ENCODE data around the gene FBXW9.

DNA sequence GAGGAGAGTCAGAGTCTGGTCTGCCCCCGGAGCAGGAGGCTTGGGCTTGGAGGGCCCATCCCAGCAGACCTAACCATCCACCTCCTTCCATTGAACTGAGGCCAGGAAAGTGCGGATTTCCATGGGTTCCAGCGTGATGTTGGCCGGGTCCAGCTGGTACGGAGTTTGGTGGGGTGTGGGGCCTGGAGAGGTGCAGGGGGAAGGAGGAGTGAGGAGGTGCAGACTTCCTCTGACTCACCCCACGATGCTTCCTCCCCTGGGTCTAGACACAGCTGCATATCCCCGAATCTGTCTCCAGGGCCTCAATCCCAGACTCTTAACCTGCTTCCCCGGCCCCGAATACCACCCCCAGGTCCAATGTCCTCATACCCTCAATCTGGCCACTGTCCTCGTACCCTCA, 49.9 kb downstream of the FBXW9 start:
- TF ChIP-seq EZH2 (IDR thresholded peaks at IDR 0.05; ENCODE audit: low read depth, low read length, severe bottlenecking): no peak
- TF ChIP-seq, protein P1, sequence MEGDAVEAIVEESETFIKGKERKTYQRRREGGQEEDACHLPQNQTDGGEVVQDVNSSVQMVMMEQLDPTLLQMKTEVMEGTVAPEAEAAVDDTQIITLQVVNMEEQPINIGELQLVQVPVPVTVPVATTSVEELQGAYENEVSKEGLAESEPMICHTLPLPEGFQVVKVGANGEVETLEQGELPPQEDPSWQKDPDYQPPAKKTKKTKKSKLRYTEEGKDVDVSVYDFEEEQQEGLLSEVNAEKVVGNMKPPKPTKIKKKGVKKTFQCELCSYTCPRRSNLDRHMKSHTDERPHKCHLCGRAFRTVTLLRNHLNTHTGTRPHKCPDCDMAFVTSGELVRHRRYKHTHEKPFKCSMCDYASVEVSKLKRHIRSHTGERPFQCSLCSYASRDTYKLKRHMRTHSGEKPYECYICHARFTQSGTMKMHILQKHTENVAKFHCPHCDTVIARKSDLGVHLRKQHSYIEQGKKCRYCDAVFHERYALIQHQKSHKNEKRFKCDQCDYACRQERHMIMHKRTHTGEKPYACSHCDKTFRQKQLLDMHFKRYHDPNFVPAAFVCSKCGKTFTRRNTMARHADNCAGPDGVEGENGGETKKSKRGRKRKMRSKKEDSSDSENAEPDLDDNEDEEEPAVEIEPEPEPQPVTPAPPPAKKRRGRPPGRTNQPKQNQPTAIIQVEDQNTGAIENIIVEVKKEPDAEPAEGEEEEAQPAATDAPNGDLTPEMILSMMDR (IDR thresholded peaks at IDR 0.05; ENCODE audit: control extremely low read depth in 1 of 3, insufficient read depth in 1 of 3, low read depth in 1 of 3, low read length in 3 of 3): no peak

Data from H1 (cell line).